PC-3 (cell line): Measurements from ENCODE around the gene EIF2S2. TPM values are rescaled to one million over a fixed set of nuclear protein-coding genes. Genes with fewer than 3 reads are reported as not detected.

Experiments used
- ATAC-seq: fragments of 200-7000 bp; cut with Tn5 transposase; 2 replicates; pipeline ENCODE4 v1.9.1; 2020; ENCODE audit warnings: mild to moderate bottlenecking, moderate library complexity
- BruUV-seq: library from RNA; stranded (reverse); fragments of 400-500 nt; replicated peaks from 2 replicates; lab custom pipeline; 2021; lab: Mats Ljungman, UMichigan
- CTCF ChIA-PET: fragments of 300-600 bp; sonication (Branson Sonifier 250); formaldehyde crosslinking; loops from one replicate; lab custom pipeline; 2022; ENCODE audit warnings: antibody characterized with exemption; lab: Charles Lee
- POLR2A ChIA-PET: fragments of 300-600 bp; sonication (Branson Sonifier 250); formaldehyde crosslinking; loops from one replicate; lab custom pipeline; 2022; ENCODE audit warnings: antibody characterized with exemption; ENCODE audit not compliant: unreplicated experiment; lab: Charles Lee
- DNase-seq: peaks from one replicate; pipeline ENCODE4 v3.0.0-alpha.2; 2015
- H2AFZ ChIP-seq: fragments of 300-600 bp; sonication (generic); 2 replicates; pipeline ENCODE4 v1.6.0; 2016; ENCODE audit warnings: antibody characterized with exemption, low read length
- H3F3A ChIP-seq: fragments of 300-600 bp; sonication (generic); one replicate; pipeline ENCODE4 v1.6.0; 2017; ENCODE audit warnings: antibody characterized with exemption, low read length, control low read depth, mild to moderate bottlenecking; ENCODE audit not compliant: unreplicated experiment
- H3K27ac ChIP-seq: fragments of 300-600 bp; sonication (generic); 2 replicates; pipeline ENCODE4 v1.5.1; 2016; ENCODE audit warnings: mild to moderate bottlenecking, low read length
- H3K27me3 ChIP-seq: fragments of 300-600 bp; sonication (generic); 2 replicates; pipeline ENCODE4 v1.6.1; 2016; ENCODE audit warnings: low read length, mixed read lengths
- H3K36me3 ChIP-seq: fragments of 300-600 bp; sonication (generic); 2 replicates; pipeline ENCODE4 v1.6.1; 2016; ENCODE audit warnings: low read depth, mixed run types, low read length, mixed read lengths
- H3K4me1 ChIP-seq: fragments of 300-600 bp; sonication (generic); 2 replicates; pipeline ENCODE4 v1.5.1; 2016; ENCODE audit warnings: low read length; ENCODE audit not compliant: insufficient read depth
- H3K4me2 ChIP-seq: fragments of 300-600 bp; sonication (generic); 2 replicates; pipeline ENCODE4 v1.6.0; 2016; ENCODE audit warnings: low read length
- H3K4me3 ChIP-seq: fragments of 300-600 bp; sonication (generic); 2 replicates; pipeline ENCODE4 v1.5.1; 2016; ENCODE audit warnings: mild to moderate bottlenecking, low read length, mixed read lengths
- H3K79me2 ChIP-seq: fragments of 300-600 bp; sonication (generic); 2 replicates; pipeline ENCODE4 v1.6.1; 2017; ENCODE audit warnings: low read length, mixed read lengths
- H3K9ac ChIP-seq: fragments of 300-600 bp; sonication (generic); 2 replicates; pipeline ENCODE4 v1.6.0; 2016; ENCODE audit warnings: mild to moderate bottlenecking, low read length
- H3K9me2 ChIP-seq: fragments of 300-600 bp; sonication (generic); replicated peaks from 2 replicates; pipeline ENCODE4 v1.6.1; 2016; ENCODE audit warnings: mixed run types, low read length, mixed read lengths
- H3K9me3 ChIP-seq: fragments of 300-600 bp; sonication (generic); 2 replicates; pipeline ENCODE4 v1.6.1; 2016; ENCODE audit warnings: low read length, mixed read lengths
- H4K20me1 ChIP-seq: fragments of 300-600 bp; sonication (generic); 2 replicates; pipeline ENCODE4 v1.6.1; 2016; ENCODE audit warnings: low read length, mixed read lengths
- EZH2 ChIP-seq: fragments of 300-600 bp; sonication (generic); IDR thresholded peaks from one replicate; pipeline ENCODE4 v1.6.1; 2017; ENCODE audit warnings: antibody characterized with exemption, mild to moderate bottlenecking, low read length; ENCODE audit not compliant: unreplicated experiment
- EZH2phosphoT487 ChIP-seq: fragments of 300-600 bp; sonication (generic); IDR thresholded peaks from 2 replicates; pipeline ENCODE4 v1.6.1; 2018; ENCODE audit warnings: mild to moderate bottlenecking, antibody characterized with exemption, low read length, borderline replicate concordance
- intact Hi-C: fragments of 100-400 bp; cut with micrococcal nuclease; formaldehyde crosslinking; loops from 2 replicates; pipeline ENCODE4 v1.9.0; 2023
- total RNA-seq: library from RNA; depleted of rRNA; stranded (reverse); fragments of >200 nt; gene quantifications from 2 replicates; pipeline ENCODE4 v1.2.3, GENCODE V29; 2014
- TF ChIP-seq, protein P1 (sequence below): fragments of 300-600 bp; sonication (generic); conservative IDR thresholded peaks from 2 replicates; pipeline ENCODE4 v1.5.1; 2017; ENCODE audit warnings: antibody characterized with exemption, low read depth, mild to moderate bottlenecking, low read length

EIF2S2 gene
- total RNA-seq, 1 experiment from 2014 or later: 83.4 TPM

DNA sequence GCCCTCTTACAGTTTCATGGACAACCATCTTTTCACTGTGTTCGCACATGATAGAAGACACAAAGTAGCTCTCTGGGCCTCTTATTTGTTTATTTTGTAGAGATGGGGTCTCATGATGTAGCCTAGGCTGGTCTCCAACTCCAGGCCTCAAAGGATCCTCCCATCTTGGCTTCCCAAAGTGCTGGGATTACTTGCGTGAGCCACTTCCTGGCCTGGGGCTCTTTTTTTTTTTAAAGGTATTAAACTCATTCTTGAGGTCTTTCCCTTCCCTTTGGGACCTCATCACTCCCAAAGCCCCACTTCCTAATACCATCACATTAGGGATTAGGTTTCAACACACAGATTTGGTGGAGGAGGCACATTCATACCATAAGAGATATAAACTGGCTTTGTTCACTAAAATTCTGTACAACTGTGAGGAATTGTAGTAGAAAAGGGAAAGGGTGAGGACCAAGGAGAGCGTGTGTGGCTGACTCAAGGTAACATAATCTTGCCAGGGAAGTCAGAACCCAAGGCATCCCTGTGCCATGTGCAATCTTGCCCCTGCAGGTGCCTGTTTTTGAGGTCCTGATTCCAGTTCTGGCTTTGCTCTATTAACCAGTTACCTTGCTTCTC is 45.5 kb downstream of the EIF2S2 start:
- Histone ChIP-seq H2AFZ (no peak overlapping the region), H3K27me3 (no peaks in the 10 kb centered on the region), H4K20me1 (peaks cover 25% of the 10 kb centered on the region; the same call in 1 of the 2 replicates), H3K9me3 (no peaks in the 10 kb centered on the region), H3K9ac (no peak overlapping the region), H3K9me2 (no peaks in the 10 kb centered on the region), H3K27ac (no peak overlapping the region), H3K36me3 (no peaks in the 10 kb centered on the region; the same call in 1 of the 2 replicates), H3K4me2 (no peak overlapping the region), H3F3A (no peaks in the 10 kb centered on the region), H3K4me3 (no peak overlapping the region), H3K79me2 (peaks cover 7% of the 10 kb centered on the region; the same call in 1 of the 2 replicates), H3K4me1 (peaks cover 6% of the 10 kb centered on the region)
- DNase-seq (peak; percentile 39), ATAC-seq (0 out of 2 replicates have a peak, but pooled peaks have one; percentile 3)
- CTCF ChIA-PET: no interaction called here
- intact Hi-C loops: no loop called here
- POLR2A ChIA-PET: no interaction called here
- no TSS peak for BruUV-seq
- TF ChIP-seq EZH2phosphoT487 (no peak), EZH2 (no peak)
- TF ChIP-seq, protein P1, sequence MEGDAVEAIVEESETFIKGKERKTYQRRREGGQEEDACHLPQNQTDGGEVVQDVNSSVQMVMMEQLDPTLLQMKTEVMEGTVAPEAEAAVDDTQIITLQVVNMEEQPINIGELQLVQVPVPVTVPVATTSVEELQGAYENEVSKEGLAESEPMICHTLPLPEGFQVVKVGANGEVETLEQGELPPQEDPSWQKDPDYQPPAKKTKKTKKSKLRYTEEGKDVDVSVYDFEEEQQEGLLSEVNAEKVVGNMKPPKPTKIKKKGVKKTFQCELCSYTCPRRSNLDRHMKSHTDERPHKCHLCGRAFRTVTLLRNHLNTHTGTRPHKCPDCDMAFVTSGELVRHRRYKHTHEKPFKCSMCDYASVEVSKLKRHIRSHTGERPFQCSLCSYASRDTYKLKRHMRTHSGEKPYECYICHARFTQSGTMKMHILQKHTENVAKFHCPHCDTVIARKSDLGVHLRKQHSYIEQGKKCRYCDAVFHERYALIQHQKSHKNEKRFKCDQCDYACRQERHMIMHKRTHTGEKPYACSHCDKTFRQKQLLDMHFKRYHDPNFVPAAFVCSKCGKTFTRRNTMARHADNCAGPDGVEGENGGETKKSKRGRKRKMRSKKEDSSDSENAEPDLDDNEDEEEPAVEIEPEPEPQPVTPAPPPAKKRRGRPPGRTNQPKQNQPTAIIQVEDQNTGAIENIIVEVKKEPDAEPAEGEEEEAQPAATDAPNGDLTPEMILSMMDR: no peak

- no peak overlapping the region for H3K4me3 ChIP-seq
- no peak overlapping the region for H3K4me2 ChIP-seq
- H3K9ac ChIP-seq: no peak overlapping the region
- no peaks in the 10 kb centered on the region for H3K9me2 ChIP-seq
- H4K20me1 ChIP-seq: peaks cover 25% of the 10 kb centered on the region; the same call in 1 of the 2 replicates
- H3K4me1 ChIP-seq: peaks cover 6% of the 10 kb centered on the region
- H3K79me2 ChIP-seq: peaks cover 3% of the 10 kb centered on the region; the same call in 1 of the 2 replicates
- intact Hi-C loops: no loop called here
- ATAC-seq (peak; percentile 60), DNase-seq (peak; percentile 39)
- BruUV-seq: no TSS peak
- CTCF ChIA-PET: interaction anchor here (0.6 kb wide), 1 partner anchor 208 kb away, joined by 3 read pairs; no protein-coding TSS in a partner anchor
- H3F3A ChIP-seq: no peaks in the 10 kb centered on the region
- no peak for TF ChIP-seq EZH2phosphoT487
- no peak for TF ChIP-seq EZH2
- no peaks in the 10 kb centered on the region for H3K36me3 ChIP-seq
- H2AFZ ChIP-seq: no peak overlapping the region
- no peaks in the 10 kb centered on the region for H3K27me3 ChIP-seq
- no peak overlapping the region for H3K27ac ChIP-seq
- no peaks in the 10 kb centered on the region for H3K9me3 ChIP-seq
- POLR2A ChIA-PET: interaction anchor here (0.5 kb wide), 1 partner anchor 1809 kb away, joined by 3 read pairs; no protein-coding TSS in a partner anchor
Observed at GRCh38 chr20:34065260-34065659, 46.8 kb downstream of the EIF2S2 start.

DNA sequence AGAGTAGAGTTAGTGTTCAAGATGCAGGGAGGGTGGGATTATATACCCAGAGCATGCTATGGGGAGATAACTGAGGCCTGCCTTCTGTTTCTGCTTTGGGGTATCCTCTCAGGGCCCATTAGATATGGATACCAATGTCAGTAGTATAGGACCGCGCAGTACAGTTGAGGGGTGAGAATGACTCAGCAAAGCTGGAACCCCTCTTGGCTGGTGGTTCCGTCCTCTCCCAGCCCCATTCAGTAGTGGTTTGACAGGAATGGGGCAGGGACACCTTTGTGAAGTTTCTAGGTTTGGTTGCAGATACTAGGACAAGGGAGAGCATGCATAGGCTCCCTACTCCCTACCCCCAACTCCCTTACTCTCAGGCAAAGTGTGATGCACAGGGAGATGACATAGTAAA is 47.8 kb downstream of the EIF2S2 start:
- 0 out of 2 replicates have a peak, but pooled peaks cover 4% of the 10 kb centered on the region for H3K36me3 ChIP-seq
- no peak overlapping the region for H3K27ac ChIP-seq
- CTCF ChIA-PET: no interaction called here
- no peaks in the 10 kb centered on the region for H3K9me3 ChIP-seq
- peaks cover 24% of the 10 kb centered on the region; the same call in 1 of the 2 replicates for H4K20me1 ChIP-seq
- POLR2A ChIA-PET: no interaction called here
- TF ChIP-seq, protein P1: no peak
- TF ChIP-seq EZH2phosphoT487 (no peak), EZH2 (no peak)
- intact Hi-C loops: no loop called here
- ATAC-seq (no peak), DNase-seq (no peak)
- no peaks in the 10 kb centered on the region for H3K27me3 ChIP-seq
- H3K9ac ChIP-seq: no peak overlapping the region
- no peaks in the 10 kb centered on the region for H3K9me2 ChIP-seq
- no peaks in the 10 kb centered on the region for H3F3A ChIP-seq
- no peak overlapping the region for H3K4me2 ChIP-seq
- H3K79me2 ChIP-seq: peaks cover 7% of the 10 kb centered on the region; the same call in 1 of the 2 replicates
- no peak overlapping the region for H2AFZ ChIP-seq
- no TSS peak for BruUV-seq
- H3K4me1 ChIP-seq: peaks cover 6% of the 10 kb centered on the region
- no peak overlapping the region for H3K4me3 ChIP-seq
